Measurements from ENCODE around the gene FKBP8.
"Not testable (repeated sequence)": the region's sequence is repeated elsewhere in the genome, so short reads cannot be mapped to it uniquely, and the experiment has no call there.

Gene FKBP8

DNA sequence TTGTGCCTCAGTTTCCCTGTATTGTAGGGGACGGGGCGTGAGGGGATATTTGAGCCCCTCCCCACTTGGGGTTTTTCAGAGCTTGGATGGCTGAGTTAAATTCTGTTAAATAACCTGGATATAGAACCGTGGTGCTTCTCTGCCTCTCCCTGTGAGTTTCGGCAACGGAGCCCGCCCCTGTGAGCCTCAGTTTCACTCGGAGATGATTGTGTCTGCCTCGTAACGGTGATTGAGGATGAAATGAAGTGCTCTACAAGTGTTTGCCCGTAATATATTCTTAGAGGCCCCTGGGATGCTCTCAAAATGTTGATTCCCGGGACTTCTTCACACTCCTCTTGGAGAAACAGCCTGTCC, 14.8 kb upstream of the FKBP8 start:
- no peak for DNase-seq

DNA sequence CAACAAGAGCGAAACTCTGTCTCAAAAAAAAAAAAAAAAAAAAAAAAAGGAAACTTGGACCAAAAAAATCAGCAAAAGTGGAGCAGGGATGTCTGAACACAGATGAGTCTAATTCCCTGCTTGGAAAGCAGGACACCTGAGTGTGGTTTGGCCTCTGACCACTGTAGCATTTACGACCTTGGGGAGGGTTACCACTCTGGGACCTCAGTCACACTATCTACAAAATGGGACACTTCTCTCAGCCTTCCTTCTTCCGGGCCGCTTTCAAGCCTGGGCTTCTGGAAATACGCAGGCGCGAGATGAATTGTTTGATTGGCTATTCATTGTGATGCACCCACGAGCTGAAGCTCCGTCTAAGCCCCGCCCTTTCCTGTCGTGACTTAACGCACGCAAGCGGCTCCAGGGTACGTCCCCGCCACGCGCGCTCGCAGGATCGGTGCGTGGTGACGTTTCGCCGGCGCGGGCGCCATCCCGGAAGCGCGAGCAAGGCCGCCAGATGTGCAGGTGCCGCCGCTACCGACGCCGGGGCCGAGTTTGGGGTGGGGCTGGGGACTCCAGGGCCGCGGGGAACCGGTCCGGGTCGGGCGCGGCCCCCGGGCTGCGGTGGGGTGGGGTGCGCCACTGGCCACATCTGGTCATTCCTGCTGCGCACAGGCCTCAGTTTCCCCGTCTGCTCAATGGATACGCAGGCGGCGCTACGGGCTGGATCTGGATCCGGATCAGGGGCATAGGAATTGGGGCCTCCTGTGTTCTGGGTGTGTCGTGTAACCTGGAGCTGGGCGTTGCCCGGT, 14.2 kb upstream of the FKBP8 start, which contains the start of gene KXD1:
Gene KXD1, plus strand, starts transcription at position 460 of the 791 bp plus-strand sequence. CDS start 4,187 bp downstream, outside the sequence.
- peak; percentile 96 for DNase-seq

DNA sequence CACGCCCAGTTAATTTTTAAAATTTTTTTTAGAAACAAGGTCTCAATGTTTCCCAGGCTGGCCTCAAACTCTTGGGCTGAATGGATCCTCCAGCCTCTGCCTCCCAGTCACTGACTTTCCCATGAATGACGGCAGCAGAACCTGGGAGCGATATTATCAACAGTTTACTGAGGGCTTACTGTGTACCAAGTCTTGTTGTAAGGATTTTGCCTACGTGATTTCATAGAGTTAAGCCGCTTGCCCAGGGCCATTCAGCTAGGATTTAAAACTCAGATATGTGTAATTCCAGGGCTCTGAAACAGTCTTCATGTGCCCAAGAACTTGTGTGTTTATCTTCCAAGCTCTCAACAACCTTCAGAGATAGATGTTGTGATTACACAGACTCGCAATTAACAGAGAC, 8.3 kb upstream of the FKBP8 start:
- DNase-seq, result no peak

DNA sequence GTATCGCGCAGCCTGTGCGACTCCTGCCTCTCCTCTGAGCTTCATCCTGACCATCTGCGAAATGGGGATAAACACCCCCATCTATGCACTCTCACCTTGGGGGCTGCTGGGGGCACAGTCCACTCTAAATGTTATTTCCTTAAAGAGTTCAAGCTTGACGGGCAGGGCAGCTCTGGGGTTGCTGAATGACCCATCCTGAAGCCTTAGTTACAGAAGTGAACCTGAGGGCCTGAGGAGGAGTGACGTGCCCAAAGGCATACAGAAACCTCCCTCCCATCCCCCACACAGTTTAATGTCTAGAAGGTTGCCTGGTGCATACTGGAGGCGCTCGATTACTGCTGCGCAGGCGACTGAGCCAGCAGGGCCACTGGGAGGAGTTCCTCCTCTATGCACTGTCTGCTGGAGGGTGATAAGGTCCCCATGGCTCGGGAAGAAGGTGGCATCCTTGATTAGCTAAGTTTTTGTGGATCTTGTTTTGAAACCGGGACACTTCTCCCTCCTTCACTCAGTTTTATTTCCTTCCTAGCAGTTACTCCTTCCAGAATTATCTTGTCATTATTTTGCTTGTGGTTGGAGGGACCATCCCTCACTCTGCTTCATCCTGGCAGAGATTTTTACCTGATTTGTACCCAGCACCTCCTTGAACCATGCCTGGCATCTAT, 572 bp upstream of the FKBP8 start:
- no peak for DNase-seq

DNA sequence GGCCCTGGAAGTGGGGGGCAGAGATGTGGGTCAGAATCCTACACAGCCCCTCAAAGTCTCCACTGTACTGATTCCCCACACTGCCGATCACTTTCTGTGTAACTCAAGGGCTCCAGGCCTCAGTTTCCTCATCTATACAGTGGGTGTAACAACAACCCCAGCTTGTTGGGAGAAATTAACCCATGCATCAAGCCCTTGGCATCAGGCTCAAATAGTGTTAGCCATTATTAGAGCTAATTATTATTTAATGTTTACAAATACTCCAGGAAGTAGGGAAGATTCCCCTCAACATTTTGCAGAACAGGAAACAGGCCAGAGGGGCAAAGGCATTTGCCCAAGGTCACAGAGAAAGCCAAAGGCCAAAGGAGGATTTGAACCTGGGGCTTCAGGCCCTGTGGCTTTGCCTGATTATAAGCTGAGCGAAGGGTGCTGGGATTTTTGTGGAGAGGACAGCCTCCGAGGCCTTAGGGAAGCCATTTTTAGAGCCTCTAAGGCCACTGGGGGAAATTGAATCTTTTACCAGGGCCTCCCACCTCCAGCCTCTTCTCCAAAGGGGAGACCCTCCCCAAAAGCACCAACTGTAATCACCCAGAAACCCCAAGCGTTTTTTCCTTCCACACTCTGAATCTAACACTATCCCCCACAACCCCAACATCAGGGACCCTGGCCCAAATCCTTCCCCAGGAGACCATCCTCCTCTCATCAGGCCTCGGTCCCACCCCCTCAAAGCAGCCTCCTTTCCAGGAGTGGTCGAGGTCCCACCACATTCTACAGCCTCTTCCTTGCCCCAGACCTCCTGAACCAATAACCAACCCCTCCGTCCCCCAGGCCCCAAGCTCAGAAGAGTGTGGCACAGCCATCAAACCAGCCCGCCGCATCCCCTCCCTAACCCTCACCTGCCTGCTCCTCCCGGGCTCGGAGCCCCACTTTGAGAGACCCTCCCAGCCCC, 1.1 kb downstream of the FKBP8 start:
- no peak for DNase-seq

DNA sequence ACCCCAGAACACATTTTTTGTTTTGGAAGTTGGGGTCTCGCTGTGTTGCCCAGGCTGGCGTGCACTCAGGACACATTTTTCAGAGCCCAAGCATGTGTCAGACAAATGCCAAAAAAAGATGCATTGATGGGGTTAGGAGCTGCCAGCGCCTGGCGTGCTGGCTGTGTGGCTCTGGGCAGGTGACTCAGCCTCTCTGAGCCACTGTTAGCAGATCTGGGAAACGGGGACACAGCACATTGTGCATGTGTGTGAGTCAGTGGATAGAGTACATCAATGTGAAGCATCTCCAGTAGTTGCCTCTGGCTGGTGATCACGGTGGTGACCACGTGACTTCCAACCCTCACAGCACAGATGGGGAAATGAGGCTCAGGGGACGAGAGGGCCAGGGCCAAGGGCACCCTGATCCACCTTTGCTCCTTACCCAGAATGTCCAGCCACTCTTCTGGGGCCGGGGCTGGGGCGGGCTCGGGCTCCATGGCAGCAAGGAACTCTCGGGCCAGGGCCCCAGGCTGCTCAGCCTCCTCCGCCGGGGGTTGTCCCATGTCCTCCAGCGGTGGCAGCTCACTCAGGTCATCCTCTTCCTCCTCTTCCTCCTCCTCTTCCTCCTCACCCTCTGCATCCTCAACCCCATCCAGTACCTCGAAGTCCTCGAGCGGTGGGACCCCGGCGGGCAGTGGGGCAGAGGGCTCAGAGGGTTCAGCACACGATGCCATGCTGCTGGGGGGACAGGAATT, 1.9 kb downstream of the FKBP8 start:
- no peak for DNase-seq

DNA sequence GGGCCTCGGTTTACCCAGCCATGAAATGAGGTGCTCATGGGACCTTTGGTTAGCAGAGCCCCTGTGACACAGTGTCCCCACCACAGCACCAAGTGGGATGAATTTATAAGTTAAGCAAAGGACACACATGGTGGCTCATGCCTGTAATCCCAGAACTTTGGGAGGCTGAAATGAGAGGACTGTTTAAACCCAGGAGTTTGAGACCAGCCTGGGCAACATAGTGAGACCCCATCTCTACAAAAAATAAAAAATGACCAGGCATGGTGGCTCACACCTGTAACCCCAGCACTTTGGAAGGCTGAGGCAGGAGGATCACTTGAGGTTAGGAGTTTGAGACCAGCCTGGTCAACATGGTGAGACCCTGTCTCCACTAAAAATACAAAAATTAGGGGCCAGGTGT, 3.2 kb downstream of the FKBP8 start:
- not testable (repeated sequence) for DNase-seq

DNA sequence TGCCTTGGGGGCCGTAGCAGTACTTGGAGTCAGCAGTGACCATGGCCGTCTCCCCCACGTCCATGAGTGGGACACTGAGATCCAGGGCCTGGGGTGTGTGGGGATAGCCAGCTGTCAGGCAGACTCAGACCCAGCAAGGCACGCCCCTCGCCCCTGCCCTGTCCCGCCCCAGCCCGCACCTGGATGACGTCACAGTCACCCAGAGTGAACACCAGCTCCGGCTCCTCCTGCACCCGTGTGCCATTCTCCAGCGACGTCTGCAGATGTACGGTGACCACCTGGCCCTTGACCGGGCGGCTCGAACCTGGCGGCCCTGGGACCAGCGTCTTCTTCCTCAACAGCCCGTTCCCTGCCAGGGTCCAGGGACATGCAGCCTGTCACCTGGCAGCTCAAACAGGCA, 4.0 kb downstream of the FKBP8 start:
- DNase-seq, result no peak

DNA sequence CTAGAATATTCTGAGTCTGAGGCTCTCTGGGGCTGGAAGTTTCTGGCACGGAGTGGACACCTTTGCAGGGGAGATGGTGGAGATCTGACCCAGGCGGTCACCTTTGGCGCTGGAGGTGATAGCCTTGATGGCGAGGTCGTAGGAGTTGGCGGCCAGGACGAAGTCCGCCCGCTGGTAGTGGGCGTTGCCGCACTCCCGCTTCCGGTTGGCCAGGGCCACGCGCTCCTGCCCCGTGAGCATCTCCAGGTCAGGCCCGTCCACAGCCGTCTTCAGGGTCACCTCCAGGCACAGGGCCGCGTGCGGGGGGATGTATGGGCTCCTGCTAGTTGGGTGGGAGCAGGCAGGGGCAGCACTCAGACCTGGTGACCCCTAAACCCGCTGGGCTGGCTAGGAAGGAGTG, 5.3 kb downstream of the FKBP8 start:
- no peak for DNase-seq

DNA sequence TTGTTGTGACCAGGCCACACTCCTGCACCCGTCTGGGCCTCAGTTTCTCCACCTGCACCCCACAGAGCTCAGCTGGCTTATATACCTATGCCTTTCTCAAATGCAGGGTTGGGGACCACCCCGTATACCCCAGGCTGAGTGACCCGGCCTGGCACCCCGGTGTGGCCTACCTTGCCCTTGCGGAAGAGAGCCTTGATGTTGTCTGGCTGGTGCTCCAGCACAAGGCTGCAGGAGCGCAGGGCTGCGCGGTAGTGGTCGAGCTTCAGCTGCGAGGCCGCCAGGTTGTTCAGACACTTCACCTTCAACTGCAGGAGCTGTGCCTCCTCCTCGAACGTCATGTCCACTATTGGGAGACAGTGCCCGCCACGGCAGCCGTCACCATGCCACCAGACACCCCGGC, 5.9 kb downstream of the FKBP8 start:
- DNase-seq, result no peak

DNA sequence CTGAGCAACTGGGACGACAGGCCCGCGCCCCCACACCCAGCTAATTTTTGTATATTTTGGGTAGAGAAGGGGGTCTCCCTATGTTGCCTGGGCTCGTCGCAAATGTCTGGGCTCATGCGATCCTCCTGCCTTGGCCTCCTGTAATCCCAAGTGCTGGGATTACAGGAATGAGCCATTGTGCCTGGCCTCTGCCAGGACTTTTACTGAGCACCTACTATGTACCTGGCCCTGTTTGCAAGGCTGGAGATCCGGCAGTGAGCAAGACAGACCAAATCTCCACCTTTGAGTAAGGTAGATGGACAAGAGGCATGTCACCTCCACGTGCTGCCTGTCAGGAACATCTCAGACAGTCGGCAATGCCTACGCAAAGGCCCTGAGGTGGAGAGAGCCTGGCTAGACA, 6.9 kb downstream of the FKBP8 start:
- no peak for DNase-seq

DNA sequence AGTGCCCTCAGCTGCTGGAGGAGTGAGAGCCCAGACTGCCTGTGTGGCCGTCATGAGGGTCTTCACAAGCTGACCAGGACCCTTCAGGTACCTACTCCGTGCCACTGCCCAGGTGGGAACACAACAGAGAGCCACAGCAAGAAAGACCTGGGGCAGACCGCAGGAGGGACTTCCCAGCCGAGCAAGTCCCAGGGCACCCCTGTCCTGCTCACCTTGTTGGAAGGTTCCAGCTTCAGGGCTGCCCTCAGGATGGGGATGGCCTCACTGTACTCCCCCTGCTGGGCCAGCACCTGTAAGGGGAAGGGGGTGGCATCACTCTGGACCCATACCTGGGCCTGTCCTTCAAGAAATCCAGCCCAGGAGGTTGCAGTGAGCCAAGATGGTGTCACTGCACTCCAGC, 10.3 kb downstream of the FKBP8 start:
- DNase-seq, result no peak

DNA sequence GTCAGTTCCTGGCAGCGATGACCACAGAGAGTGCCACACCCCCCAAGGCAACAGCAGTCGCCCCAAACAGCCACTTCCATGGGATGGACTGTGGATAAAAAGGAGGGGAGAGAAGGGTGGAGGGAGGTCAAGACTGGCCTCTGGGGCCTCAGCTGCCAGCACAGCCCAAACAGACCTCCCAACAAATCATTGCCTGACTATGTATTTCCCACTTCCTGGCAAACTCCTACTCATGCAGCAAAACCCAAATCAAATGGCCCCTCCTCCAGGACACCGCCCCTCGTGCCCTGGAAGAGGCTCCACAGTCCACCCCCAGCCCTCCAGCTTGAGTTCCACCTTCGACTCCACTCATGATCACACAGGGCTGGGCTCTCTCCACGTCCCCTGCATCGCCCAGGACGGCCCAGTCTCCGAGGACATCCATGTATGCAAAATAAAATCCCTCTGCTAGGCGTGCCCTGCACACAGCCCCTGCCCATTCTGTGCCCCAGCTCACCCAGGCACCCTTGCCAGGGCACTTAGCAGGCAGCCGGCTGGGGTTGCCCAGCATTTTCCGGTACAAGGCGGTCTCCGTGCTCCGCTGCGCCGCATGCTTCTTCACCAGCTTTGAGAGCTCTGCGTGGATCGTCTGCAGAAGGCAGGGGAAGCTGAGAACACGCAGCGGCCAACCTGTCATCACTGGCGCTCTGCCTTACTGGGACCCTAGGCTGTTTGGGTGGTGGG, 11.0 kb downstream of the FKBP8 start:
- DNase-seq, result no peak

DNA sequence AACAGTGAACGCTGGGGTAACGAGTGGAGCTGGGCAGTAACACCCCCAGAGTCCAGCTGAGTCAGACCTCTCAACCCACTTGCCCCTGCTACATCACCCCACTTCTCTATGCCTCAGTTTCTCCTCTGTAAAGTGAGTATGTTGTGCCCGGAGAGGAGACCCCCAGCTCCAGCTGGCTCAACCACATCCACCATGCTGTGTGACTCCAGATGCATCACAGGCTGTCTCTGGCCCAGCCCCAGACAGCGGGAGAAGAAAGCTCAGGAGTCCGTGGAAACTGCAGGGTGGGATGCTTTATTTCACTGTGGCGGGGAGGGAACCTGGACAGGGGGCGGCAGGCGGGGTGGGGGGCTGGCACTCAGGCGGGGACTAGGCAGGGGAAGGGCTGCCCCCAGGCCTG, 11.9 kb downstream of the FKBP8 start:
- DNase-seq, result no peak

DNA sequence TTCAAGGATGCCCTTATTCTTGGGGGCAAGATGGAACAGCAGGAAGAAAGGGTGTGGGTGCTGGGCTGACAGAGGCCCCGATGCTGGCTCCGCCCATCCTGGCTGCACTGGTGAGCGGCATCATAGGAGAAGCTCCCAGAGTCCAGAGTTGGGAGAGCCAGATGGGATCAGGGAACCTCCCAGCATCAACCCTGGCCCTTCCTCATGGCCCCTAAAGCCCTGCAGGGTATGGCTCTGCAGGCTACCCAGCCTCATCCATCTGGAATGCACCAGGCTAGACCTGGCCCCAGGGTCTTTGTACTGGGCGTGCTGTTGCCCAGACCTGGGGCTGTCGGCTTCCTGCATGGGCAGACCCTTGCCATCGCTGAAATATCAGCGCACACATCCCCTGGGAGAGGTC, 13.6 kb downstream of the FKBP8 start:
- no peak for DNase-seq

DNA sequence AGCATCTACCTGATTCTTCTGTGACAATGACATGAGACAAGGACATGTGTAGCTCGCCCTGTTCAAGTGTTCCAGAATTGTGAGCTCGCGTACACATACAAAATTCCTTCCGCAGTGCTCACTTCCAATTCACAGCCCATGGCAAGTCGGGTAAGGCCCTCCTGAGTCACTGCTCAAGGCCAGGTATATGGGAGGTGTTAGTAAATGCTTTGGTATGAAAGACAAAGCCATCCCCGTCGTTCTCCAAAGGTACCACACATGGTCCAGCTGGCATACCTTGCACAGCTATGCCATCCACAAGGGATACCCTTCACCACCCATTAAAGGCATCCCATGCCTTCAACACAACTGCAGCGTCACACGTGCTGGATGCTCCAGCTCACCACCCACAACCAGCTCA, 17.1 kb downstream of the FKBP8 start:
- no peak for DNase-seq

DNA sequence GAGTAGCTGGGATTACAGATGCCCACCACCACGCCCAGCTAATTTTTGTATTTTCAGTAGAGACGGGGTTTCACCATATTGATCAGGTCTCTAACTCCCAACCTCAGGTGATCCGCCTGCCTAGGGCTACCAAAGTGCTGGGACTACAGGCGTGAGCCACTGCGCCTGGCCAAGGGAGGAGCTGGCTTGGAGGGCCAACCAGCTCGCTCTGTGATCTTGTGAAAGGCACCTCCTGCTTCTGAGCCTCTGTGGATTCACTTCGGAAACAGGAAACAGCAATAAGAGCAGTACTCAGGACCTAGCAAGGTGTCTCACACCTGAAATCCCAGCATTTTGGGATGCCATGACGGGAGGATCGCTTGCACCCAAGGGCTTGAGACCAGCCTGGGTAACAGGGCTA, 19.5 kb downstream of the FKBP8 start:
- no peak for DNase-seq

DNA sequence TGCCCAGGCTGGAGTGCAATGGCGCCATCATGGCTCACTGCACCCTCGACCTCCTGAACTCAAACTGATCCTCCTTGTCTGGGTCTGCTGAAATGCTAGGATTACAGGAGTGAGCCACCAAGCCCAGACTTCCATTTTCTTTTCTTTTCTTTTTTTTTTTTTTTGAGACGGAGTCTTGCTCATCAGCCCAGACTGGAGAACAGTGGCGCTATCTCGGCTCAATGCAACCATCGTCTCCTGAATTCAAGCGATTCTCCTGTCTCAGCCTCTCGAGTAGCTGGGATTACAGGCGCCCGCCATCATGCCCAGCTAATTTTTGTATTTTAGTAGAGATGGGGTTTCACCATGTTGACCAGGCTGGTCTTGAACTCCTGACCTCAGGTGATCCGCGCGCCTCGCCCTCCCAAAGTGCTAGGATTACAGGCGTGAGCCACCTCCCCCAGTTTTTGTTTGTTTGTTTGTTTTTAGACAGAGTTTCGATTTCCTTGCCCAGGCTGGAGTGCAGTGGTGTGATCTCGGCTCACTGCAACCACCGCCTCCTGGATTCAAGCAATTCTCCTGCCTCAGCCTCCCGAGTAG, 20.4 kb downstream of the FKBP8 start:
- not testable (repeated sequence) for DNase-seq

DNA sequence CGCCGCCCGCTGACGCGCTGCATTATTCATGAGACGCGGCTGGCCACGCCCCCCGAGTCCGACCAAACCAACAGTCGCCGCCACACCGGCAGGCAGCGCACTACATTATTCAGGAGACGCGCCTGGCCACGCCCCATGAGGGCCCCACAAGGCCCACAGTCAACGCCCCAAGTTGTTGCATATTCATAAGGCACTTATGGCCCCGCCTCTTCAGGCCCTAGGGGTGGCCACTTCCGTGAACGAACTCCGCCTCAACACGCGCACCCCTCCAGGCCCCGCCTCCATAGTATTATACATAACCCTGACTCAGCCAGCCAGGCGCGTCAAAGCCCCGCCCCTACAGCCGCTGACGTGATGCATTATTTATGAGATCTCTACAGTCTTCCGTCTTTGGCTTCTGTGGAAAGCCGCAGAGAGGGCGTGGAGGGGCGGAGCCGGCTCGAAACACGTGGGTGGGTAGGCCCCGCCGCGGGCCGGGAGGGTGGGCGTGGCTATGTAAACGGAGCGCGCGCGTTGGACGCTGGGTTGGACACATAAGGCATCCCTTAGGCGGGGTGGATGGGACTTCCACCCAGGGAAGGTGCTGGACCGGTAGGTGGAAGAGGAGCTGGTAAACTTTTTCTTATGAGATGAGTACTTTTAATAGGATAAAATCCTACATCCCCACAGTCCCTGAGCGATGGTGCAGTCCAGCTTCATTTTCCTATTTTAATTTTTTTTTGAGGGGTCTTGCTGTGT, 21.1 kb downstream of the FKBP8 start:
- DNase-seq, result peak; percentile 100

DNA sequence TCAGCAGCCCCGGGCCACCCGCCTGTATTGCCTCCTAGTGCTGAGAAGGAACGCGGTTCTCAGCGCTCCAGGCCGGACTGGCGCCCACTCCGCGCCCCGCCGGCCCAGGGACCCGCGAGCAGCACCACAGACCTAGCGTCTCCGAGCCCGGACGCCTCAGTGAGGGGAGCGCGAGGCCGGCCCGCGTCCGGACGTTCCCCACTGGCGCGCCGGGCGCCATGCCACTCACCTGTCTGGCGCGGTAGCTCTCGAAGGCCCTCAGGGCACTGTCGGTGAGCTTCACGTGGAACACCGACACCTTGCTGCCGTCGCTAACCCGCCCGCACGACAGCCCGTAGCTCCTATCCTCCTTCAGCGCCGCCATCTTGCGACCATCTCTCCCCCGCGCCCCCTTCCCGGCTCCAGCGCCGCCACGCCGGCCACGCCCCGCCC, 21.7 kb downstream of the FKBP8 start, which contains the start of gene ELL:
Gene ELL, minus strand, starts transcription at position 379 of the 432 bp plus-strand sequence. Its CDS starts 15 bp downstream, at position 364.
- no peak for DNase-seq
